Kidney epithelial cell (primary cell): ENCODE measurements around the gene STK32B. TPM values are rescaled to one million over a fixed set of nuclear protein-coding genes. Genes with fewer than 3 reads are reported as not detected.

Experiments used
- DNase-seq: peaks from one replicate; pipeline ENCODE4 v3.0.0-alpha.2; 2010; ENCODE audit warnings: low read depth
- H3K27me3 ChIP-seq: 2 replicates; pipeline ENCODE4 v1.6.0; 2011; ENCODE audit warnings: low read length; ENCODE audit not compliant: control insufficient read depth, insufficient read depth
- H3K36me3 ChIP-seq: 2 replicates; pipeline ENCODE4 v1.5.1; 2011; ENCODE audit warnings: low read length; ENCODE audit not compliant: control insufficient read depth, insufficient read depth
- H3K4me3 ChIP-seq: 2 replicates; pipeline ENCODE4 v1.5.1; 2011; ENCODE audit warnings: low read depth, mild to moderate bottlenecking, control low read depth, low read length
- total RNA-seq: library from RNA; depleted of rRNA; stranded (reverse); fragments of >200 nt; gene quantifications from 2 replicates; pipeline ENCODE4 v1.2.3, GENCODE V29; 2015
- TF ChIP-seq, protein P1 (sequence below): IDR thresholded peaks from 2 replicates; pipeline ENCODE4 v1.5.1; 2011; ENCODE audit warnings: mild to moderate bottlenecking, moderate library complexity, low read length, control low read depth, inconsistent platforms; ENCODE audit not compliant: insufficient read depth, poor library complexity, severe bottlenecking

Gene STK32B
- total RNA-seq, 1 donor from 2014 or later = 3.6 TPM

GRCh38 chr4:5146248-5146647 is 95.0 kb downstream of the STK32B start:
- Histone ChIP-seq H3K36me3 (no peaks in the 10 kb centered on the region), H3K27me3 (no peaks in the 10 kb centered on the region), H3K4me3 (no peak overlapping the region)
- no peak for DNase-seq
- TF ChIP-seq, protein P1, sequence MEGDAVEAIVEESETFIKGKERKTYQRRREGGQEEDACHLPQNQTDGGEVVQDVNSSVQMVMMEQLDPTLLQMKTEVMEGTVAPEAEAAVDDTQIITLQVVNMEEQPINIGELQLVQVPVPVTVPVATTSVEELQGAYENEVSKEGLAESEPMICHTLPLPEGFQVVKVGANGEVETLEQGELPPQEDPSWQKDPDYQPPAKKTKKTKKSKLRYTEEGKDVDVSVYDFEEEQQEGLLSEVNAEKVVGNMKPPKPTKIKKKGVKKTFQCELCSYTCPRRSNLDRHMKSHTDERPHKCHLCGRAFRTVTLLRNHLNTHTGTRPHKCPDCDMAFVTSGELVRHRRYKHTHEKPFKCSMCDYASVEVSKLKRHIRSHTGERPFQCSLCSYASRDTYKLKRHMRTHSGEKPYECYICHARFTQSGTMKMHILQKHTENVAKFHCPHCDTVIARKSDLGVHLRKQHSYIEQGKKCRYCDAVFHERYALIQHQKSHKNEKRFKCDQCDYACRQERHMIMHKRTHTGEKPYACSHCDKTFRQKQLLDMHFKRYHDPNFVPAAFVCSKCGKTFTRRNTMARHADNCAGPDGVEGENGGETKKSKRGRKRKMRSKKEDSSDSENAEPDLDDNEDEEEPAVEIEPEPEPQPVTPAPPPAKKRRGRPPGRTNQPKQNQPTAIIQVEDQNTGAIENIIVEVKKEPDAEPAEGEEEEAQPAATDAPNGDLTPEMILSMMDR = no peak

- Histone ChIP-seq H3K36me3 (no peaks in the 10 kb centered on the region), H3K4me3 (no peak overlapping the region), H3K27me3 (no peaks in the 10 kb centered on the region)
- DNase-seq = no peak
- TF ChIP-seq, protein P1 = no peak
Measured at GRCh38 chr4:5152521-5152920, 101.2 kb downstream of the STK32B start.

GRCh38 chr4:5156682-5157081 is 105.4 kb downstream of the STK32B start:
- H3K4me3 ChIP-seq = no peak overlapping the region
- H3K36me3 ChIP-seq = no peaks in the 10 kb centered on the region
- DNase-seq = no peak
- no peaks in the 10 kb centered on the region for H3K27me3 ChIP-seq
- TF ChIP-seq, protein P1 = no peak

DNA sequence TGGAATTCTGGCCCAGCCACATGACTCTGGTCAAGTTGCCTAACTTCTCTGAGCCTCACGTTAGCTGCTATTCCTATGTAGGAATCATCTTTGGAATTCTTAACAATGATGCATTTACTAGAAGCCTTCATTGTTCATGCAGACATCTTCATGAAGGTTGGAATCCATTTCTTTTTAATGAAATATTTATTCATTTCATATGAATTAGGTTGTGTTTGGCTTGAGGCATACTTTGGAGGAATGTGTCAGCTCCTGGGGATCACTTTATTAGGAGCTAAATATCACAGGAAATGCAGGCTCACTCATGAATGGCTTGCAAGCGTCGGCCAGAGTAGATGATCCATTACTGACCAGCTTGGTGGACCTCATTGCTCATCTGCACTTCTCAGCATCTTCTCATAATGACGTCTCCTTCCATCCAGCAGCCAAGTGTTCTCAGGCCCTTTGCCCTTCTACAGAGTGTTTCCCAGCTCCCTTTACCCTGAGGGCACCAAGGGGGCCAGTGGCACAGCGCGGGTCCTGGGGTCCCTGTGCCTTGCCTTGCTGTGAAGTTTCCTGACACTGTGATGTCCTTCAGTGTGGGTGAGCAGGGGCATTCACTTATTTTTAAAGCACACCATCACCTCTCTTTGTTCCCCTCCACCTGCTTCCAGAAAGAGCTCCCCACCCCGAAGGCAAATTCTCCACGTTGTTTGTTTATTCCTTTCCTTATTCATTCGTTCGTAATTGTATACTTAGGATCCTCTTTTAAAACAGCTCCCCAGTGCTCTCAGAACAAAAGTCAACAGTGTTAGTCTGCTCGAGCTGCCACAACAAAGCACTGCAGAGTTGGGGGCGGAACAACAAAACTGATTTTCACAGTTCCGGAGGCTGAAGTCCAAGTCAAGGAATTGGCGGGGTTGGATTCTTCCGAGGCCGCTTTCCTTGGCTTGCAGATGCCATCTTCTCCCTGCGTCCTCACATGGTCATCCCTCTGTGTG is 106.8 kb downstream of the STK32B start:
- Histone ChIP-seq H3K27me3 (no peaks in the 10 kb centered on the region), H3K36me3 (no peaks in the 10 kb centered on the region), H3K4me3 (no peak overlapping the region)
- DNase-seq = no peak
- TF ChIP-seq, protein P1 = no peak

DNA sequence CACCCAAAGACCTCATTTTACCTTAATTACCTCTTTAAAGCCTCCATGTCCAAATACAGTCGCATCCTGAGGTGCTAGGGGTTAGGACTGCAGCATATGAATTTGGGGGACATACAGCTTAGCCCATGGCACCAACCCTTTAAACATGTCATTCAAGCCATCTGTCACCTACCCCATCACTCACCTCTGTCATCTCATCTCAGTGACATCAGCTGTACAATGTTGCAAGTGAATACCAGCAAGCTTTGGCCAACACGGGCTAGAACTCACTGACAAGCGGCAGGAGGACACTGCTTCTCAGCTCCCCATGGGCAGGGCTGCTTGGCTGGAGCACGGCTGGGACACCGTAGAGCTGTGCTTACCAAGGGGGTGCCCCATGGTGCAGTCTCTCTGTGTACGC is 107.5 kb downstream of the STK32B start:
- DNase-seq = no peak
- no peak overlapping the region for H3K4me3 ChIP-seq
- H3K27me3 ChIP-seq = no peaks in the 10 kb centered on the region
- TF ChIP-seq, protein P1 = no peak
- no peaks in the 10 kb centered on the region for H3K36me3 ChIP-seq
